ENCODE data around the gene PIN4. TPM values are rescaled to one million over a fixed set of nuclear protein-coding genes. Genes with fewer than 3 reads are reported as not detected.

PIN4 gene
- polyA plus RNA-seq, 1 donor from 2014 or later = 49.3 TPM

GRCh38 chrX:72236841-72237240 is 55.3 kb downstream of the PIN4 start:
- H3F3A ChIP-seq (ENCODE audit: insufficient read depth, low read length, poor library complexity, severe bottlenecking) = no peaks in the 10 kb centered on the region
- H3K9me3 ChIP-seq (ENCODE audit: low read length) = no peaks in the 10 kb centered on the region
- no peaks in the 10 kb centered on the region for H3K36me3 ChIP-seq (ENCODE audit: insufficient read depth, low read length)
- H3K27ac ChIP-seq (ENCODE audit: low read length) = no peak overlapping the region
- no peak for TF ChIP-seq EP300 (conservative IDR thresholded peaks at IDR 0.05; ENCODE audit: poor library complexity, severe bottlenecking)
- TF ChIP-seq MXI1 (conservative IDR thresholded peaks at IDR 0.05; ENCODE audit: poor library complexity, severe bottlenecking) = no peak
- TF ChIP-seq EZH2 (IDR thresholded peaks at IDR 0.05; ENCODE audit: borderline replicate concordance, insufficient read depth, low read length, poor library complexity, severe bottlenecking) = no peak
- H3K4me2 ChIP-seq (ENCODE audit: low read length) = no peak overlapping the region
- H3K27me3 ChIP-seq (ENCODE audit: insufficient read depth, low read depth, low read length) = no peaks in the 10 kb centered on the region
- H3K79me2 ChIP-seq (replicated peaks; ENCODE audit: insufficient read depth, low read length) = no peaks in the 10 kb centered on the region
- no peak overlapping the region for H2AFZ ChIP-seq (ENCODE audit: low read depth, low read length)
- no peak overlapping the region for H3K9ac ChIP-seq (ENCODE audit: low read length)
- no peaks in the 10 kb centered on the region for H3K9me2 ChIP-seq (ENCODE audit: insufficient read depth, low read length)
- H4K20me1 ChIP-seq (ENCODE audit: insufficient read depth) = no peaks in the 10 kb centered on the region
- H3K4me3 ChIP-seq (ENCODE audit: low read length) = no peak overlapping the region

- Histone ChIP-seq H3K9ac (ENCODE audit: low read length) (no peak overlapping the region), H3K36me3 (ENCODE audit: insufficient read depth, low read length) (no peaks in the 10 kb centered on the region), H3K4me3 (ENCODE audit: low read length) (peak overlapping the region; percentile 64), H3K4me2 (ENCODE audit: low read length) (no peak overlapping the region), H3K9me2 (ENCODE audit: insufficient read depth, low read length) (no peaks in the 10 kb centered on the region), H4K20me1 (ENCODE audit: insufficient read depth) (no peaks in the 10 kb centered on the region), H3F3A (ENCODE audit: insufficient read depth, low read length, poor library complexity, severe bottlenecking) (no peaks in the 10 kb centered on the region), H3K9me3 (ENCODE audit: low read length) (no peaks in the 10 kb centered on the region), H3K27ac (ENCODE audit: low read length) (no peak overlapping the region), H3K79me2 (replicated peaks; ENCODE audit: insufficient read depth, low read length) (no peaks in the 10 kb centered on the region), H3K27me3 (ENCODE audit: insufficient read depth, low read depth, low read length) (no peaks in the 10 kb centered on the region), H2AFZ (ENCODE audit: low read depth, low read length) (no peak overlapping the region)
- TF ChIP-seq MXI1 (conservative IDR thresholded peaks at IDR 0.05; ENCODE audit: poor library complexity, severe bottlenecking) = no peak
- no peak for TF ChIP-seq EZH2 (IDR thresholded peaks at IDR 0.05; ENCODE audit: borderline replicate concordance, insufficient read depth, low read length, poor library complexity, severe bottlenecking)
- TF ChIP-seq POLR2AphosphoS5 (IDR thresholded peaks at IDR 0.05) = no peak
- no peak for TF ChIP-seq TAF1 (IDR thresholded peaks at IDR 0.05; ENCODE audit: low read depth)
- no peak for TF ChIP-seq RAD21 (conservative IDR thresholded peaks at IDR 0.05)
These were observed 56.6 kb downstream of the PIN4 start for GRCh38 chrX:72238183-72238582.

- H3K27ac ChIP-seq (ENCODE audit: low read length) = no peak within 1 kb of the TSS
These were observed 57.3 kb downstream of the PIN4 start, which contains the start of gene ERCC6L for GRCh38 chrX:72238721-72239475. ERCC6L (minus strand) TSS chrX:72239027; CDS start chrX:72238911, 116 bp downstream.

More at GRCh38 chrX:72238721-72239475, 57.3 kb downstream of the PIN4 start, which contains the start of gene ERCC6L:
- no peaks in the 10 kb centered on the region for H3K27me3 ChIP-seq (ENCODE audit: insufficient read depth, low read depth, low read length)
- peak within 1 kb of the TSS; percentile 31 for H3K9ac ChIP-seq (ENCODE audit: low read length)
- H2AFZ ChIP-seq (ENCODE audit: low read depth, low read length) = no peak within 1 kb of the TSS
- peak within 1 kb of the TSS; percentile 30 for H3K4me2 ChIP-seq (ENCODE audit: low read length)
- no peaks in the 10 kb centered on the region for H3K36me3 ChIP-seq (ENCODE audit: insufficient read depth, low read length)
- no peaks in the 10 kb centered on the region for H3K9me3 ChIP-seq (ENCODE audit: low read length)
- no peaks in the 10 kb centered on the region for H3K79me2 ChIP-seq (replicated peaks; ENCODE audit: insufficient read depth, low read length)
- H3F3A ChIP-seq (ENCODE audit: insufficient read depth, low read length, poor library complexity, severe bottlenecking) = no peaks in the 10 kb centered on the region
- no peaks in the 10 kb centered on the region for H4K20me1 ChIP-seq (ENCODE audit: insufficient read depth)
- TF ChIP-seq POLR2AphosphoS5 (IDR thresholded peaks at IDR 0.05) (peak; percentile 44), REST (IDR thresholded peaks at IDR 0.05; ENCODE audit: borderline replicate concordance) (no peak), SMC3 (conservative IDR thresholded peaks at IDR 0.05; ENCODE audit: poor library complexity) (peak; percentile 29), EP300 (conservative IDR thresholded peaks at IDR 0.05; ENCODE audit: poor library complexity, severe bottlenecking) (no peak), MXI1 (conservative IDR thresholded peaks at IDR 0.05; ENCODE audit: poor library complexity, severe bottlenecking) (peak; percentile 72), EZH2 (IDR thresholded peaks at IDR 0.05; ENCODE audit: borderline replicate concordance, insufficient read depth, low read length, poor library complexity, severe bottlenecking) (no peak), RAD21 (conservative IDR thresholded peaks at IDR 0.05) (peak; percentile 41), CTCF (IDR thresholded peaks at IDR 0.05; ENCODE audit: poor library complexity, severe bottlenecking) (no peak), TAF1 (IDR thresholded peaks at IDR 0.05; ENCODE audit: low read depth) (no peak)
- H3K4me3 ChIP-seq (ENCODE audit: low read length) = peak within 1 kb of the TSS; percentile 64
- H3K9me2 ChIP-seq (ENCODE audit: insufficient read depth, low read length) = no peaks in the 10 kb centered on the region
